GM19328 (cell line): ENCODE data around the gene HNRNPC.
"Not testable (repeated sequence)": the region's sequence is repeated elsewhere in the genome, so short reads cannot be mapped to it uniquely, and the experiment has no call there.

ENCODE experiments used
- ATAC-seq: cut with Tn5 transposase; IDR thresholded peaks from one replicate; pipeline ENCODE4 v1.9.1; 2021; ENCODE audit warnings: mild to moderate bottlenecking, moderate library complexity; ENCODE audit not compliant: unreplicated experiment

Gene HNRNPC

GRCh38 chr14:21269252-21270046 is at the start of gene HNRNPC:
TSS of gene HNRNPC (minus strand) at chr14:21269442. CDS start at chr14:21234193, 35,249 bp downstream.
- ATAC-seq, result peak; percentile 92

- ATAC-seq, result no peak
Measured at GRCh38 chr14:21317398-21317797, 48.2 kb upstream of the HNRNPC start.

GRCh38 chr14:21313512-21313911 is 44.3 kb upstream of the HNRNPC start:
- ATAC-seq, result no peak

DNA sequence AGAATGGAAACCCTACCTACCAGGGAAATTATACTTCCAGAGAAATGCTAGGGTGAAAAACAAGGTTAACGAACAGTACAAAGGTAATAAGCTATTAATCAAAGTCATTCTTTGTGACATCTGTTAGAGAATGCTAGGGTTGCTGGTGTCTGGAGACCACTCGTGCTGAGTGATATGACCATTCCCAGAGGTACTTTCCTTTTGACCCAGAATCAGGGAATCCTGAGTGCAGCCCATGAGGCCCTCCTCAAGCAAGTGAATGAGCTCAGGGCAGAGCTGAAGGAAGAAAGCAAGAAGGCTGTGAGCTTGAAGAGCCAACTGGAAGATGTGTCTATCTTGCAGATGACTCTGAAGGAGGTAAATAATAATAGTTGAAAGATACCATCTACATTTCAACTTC is 42.4 kb upstream of the HNRNPC start:
- no peak for ATAC-seq

DNA sequence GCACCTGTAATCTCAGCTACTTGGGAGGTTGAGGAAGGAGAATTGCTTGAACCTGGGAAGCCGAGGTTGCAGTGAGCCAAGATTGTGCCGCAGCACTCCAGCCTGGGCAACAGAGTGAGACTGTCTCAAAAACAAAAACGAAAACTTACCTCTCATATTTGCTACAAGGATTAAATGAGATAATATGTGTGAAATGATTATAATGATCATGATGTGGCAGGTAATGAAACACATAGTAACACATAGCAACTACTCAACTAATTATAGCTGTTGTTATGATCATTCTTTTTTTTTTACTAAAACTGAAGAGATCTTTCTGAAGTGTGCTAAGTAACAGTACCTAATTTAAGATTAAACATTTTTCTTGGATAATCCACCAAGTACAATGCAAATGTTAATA is 40.7 kb upstream of the HNRNPC start:
- ATAC-seq, result no peak

DNA sequence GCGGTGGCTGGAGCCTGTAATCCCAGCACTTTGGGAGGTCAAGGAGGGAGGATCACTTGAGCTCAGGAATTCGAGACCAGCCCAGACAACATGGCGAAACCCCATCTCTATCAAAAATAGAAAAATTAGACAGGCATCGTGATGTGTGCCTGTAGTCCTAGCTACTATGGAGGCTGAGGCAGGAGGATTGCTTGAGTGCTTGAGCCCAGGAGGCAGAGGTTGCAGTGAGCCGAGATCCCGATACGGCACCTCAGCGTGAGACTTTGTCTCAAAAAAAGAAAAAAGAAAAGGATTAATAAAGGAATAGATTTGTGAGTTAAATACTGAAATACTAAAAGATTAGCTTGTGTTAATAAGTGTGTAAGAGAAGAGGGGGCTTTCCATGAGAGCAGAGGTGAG is 40.0 kb upstream of the HNRNPC start:
- ATAC-seq, result no peak

- peak; percentile 87 for ATAC-seq
Measured at GRCh38 chr14:21308479-21309237, 39.4 kb upstream of the HNRNPC start.

- ATAC-seq, result peak; percentile 25
Measured at GRCh38 chr14:21308132-21308478, 38.9 kb upstream of the HNRNPC start.

DNA sequence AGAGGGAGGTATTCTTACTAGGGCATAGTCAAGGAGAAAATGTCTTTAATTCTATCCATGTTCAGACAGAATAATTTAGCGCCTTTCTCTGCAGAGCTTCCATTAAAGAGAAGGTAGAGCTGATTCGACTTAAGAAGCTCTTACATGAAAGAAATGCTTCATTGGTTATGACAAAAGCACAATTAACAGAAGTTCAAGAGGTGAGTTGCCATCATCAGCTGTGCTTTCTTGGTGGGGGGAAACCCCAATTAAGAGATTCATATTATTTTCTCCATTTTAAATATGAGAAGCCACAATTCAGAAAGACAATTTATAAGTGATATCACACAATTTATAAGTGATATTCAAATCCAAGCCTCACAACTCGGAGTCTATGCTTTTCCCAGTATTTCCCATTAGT is 38.4 kb upstream of the HNRNPC start:
- ATAC-seq, result no peak

- not testable (repeated sequence) for ATAC-seq
Measured at GRCh38 chr14:21302836-21303140, 33.5 kb upstream of the HNRNPC start.

DNA sequence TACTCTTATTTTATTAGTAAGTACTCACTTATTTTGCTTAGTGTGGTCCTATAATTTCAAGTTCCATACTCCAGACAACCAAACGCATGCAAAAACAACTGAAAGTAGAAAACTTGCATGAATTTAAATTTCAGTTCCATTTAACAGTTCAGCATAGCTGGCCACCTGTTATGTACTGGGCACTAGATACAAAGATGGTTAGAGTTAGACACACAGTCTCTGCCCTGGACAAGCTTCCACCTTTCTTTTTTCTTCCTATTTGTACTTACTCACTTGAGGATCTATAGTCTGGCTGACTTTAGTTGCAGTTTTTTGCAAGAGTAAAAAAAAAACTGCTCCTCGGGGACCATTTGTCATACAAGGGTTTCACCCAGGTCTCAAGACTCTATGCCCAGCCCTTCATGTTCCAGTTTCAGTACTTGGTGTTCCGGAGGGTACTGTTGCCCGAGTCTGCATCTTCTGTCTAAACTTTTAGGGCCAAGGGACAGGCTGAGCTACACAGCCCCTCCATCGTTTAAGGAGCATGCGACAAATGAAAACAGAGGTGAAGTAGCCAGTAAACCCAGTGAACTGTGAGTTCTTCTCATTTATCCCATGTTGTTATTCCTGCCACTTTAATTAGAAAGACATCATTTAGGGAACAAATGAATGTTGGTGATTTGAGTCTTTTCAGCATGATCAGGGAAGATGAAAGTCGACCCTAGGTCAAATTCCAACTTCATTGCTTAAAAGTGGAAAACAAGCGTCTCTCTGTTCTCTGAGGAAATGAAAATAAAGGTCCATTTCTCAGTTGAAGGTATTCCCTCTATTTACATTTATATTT is 33.0 kb upstream of the HNRNPC start:
- no peak for ATAC-seq

DNA sequence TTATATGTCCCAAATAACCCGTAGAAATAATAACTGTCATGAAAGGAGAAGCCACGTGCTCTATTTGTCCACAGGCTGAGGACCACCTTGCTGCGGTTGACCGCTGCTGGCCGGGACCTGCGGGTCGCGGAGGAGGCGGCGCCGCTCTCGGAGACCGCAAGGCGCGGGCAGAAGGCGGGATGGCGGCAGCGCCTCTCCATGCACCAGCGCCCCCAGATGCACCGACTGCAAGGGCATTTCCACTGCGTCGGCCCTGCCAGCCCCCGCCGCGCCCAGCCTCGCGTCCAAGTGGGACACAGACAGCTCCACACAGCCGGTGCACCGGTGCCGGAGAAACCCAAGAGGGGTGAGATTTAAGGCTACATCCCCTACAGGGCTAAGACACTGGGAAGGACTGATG is 31.6 kb upstream of the HNRNPC start:
- no peak for ATAC-seq

DNA sequence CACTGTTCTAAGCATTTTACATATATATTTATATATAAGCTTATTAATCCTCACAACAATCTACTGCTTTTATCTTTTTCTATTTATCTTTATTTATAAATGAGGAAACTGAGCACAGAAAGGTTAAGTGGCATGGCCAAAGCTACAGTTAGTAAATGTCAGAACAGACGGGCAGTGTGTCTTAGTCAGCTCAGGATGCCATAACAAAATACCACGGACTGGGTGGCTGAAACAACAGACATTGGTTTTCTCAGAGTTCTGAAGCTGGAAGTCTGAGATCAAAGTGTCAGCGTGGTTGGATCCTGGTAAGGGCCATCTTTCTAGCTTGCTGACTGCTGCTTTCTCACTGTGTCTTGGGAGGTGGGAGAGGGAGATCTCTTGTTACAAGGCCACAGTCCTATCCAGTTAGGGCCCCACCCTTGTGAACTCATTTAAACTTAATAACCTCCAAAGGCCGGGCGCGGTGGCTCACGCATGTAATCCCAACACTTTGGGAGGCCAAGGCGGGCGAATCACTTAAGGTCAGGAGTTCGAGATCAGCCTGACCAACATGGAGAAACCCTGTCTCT is 30.4 kb upstream of the HNRNPC start:
- ATAC-seq, result no peak

DNA sequence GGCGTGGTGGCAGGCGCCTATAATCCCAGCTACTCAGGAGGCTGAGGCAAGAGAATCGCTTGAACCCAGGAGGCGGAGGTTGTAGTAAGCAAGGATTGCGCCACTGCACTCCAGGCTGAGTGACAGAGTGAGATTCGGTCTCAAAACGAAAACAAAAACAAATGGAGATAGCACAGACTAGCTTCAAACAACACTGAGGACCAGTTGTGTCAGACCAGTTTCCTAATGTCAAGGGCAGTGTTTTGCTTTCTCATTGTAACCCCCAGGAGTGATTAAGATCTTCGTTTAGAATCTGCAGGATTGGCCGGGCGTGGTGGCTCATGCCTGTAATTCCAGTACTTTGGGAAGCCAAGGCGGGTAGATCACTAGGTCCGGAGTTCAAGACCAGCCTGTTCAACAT is 29.1 kb upstream of the HNRNPC start:
- ATAC-seq, result no peak

- not testable (repeated sequence) for ATAC-seq
Measured at GRCh38 chr14:21294026-21294425, 24.8 kb upstream of the HNRNPC start.

- ATAC-seq, result no peak
Measured at GRCh38 chr14:21287168-21287567, 17.9 kb upstream of the HNRNPC start.

GRCh38 chr14:21286516-21286915 is 17.3 kb upstream of the HNRNPC start:
- ATAC-seq, result not testable (repeated sequence)

DNA sequence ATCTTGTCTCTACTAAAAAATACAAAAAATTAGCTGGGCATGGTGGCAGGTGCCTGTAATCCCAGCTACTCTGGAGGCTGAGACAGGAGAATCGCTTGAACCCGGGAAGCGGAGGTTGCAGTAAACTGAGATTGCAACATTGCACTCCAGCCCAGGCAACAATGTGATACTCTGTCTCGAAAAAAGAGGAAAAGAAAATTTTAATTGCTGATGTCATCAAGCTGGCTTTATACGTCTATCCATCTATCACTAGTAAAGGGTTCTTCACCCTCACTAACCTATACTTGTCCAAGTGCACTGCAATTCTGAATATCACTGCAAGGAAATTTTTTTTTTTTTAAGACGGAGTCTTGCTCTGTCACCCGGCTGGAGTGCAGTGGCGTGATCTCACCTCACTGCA is 12.7 kb upstream of the HNRNPC start:
- ATAC-seq, result not testable (repeated sequence)

GRCh38 chr14:21279783-21280182 is 10.5 kb upstream of the HNRNPC start, which contains the start of gene RPGRIP1:
TSS of gene RPGRIP1 (plus strand) at chr14:21280083. CDS start at chr14:21287977, 7,894 bp downstream.
- no peak for ATAC-seq

DNA sequence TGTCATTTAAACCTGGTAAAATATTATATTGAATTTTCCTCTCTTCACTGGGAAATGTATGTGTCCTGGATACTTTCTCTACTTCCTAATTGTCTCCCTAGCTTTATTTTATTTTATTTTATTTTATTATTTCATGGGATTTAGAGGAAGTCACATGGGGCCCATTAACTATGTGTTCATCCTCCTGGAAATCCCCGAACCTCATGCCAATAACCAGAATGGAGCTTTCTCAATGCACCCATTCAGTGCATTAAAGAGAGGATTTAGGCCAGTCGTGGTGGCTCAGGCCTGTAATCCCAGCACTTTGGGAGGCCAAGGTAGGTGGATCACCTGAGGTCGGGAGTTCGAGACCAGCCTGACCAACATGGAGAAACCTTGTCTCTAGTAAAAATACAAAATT is 9.4 kb upstream of the HNRNPC start:
- no peak for ATAC-seq

- no peak for ATAC-seq
Measured at GRCh38 chr14:21275261-21275858, 6.1 kb upstream of the HNRNPC start.
